ENCODE data around the gene CTBS. TPM values are rescaled to one million over a fixed set of nuclear protein-coding genes. Genes with fewer than 3 reads are reported as not detected.

The CTBS gene
- total and polyA plus RNA-seq, 2 of the 13 experiments (the other 11 are each of a cell fraction or from before 2014, with no cell fraction given) = 4.7 to 12.4 TPM

DNA sequence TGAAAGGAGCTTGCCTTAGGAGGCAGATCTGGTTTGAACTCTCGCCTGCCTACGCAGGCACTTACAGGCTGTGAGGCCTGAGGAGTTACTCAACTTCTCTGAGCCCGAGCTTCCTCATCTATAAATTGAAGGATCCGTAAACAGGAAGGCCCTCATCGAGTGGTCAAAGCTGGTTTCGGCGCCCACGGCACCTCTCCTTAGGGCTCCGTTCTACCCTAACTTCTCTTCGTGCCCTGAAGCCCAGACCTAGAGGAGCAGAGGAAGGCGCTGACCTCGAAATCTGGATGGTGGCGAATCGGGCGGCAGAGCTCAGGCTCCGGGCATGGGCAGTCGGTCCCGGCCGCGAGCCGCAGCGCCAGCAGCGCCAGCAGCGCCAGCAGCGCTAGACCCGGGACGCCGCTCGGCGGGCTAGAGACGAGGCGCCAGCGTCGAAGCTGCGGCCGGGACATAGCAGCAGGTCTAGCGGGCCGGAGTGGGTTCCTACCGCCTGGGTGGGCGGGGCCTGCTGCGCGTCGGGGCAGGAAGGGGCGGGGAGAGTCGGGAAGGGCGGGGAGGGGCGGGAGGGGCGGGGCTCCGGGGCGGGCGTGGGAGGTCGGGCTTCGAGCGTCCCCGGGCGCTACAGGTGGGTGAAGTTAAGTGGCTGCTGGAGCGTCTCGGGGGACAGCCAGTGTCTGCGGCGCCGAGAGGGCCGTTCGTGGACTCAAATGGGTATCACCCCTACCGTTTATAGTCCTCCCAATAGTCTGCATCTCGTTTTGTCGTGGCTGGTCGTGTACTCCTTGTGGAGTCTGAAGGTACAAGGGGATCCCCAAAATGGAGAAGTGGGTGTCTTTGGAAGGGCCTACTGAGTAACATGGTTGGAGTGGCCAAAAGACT lies at the start of gene CTBS (continued):
- TF ChIP-seq ZBTB8A (CRISPR knock-in tag; IDR thresholded peaks at IDR 0.05; ENCODE audit: borderline replicate concordance, low read depth) (no peak), MEIS1 (CRISPR knock-in tag; IDR thresholded peaks at IDR 0.05; ENCODE audit: borderline replicate concordance) (0 out of 2 replicates have a peak, but pooled peaks have one; percentile 14), ZNF280B (CRISPR knock-in tag; IDR thresholded peaks at IDR 0.05; ENCODE audit: borderline replicate concordance) (peak; percentile 54; the same call in 1 of the 2 replicates), ZNF34 (CRISPR knock-in tag; IDR thresholded peaks at IDR 0.05; ENCODE audit: borderline replicate concordance) (no peak), ZNF577 (CRISPR knock-in tag; IDR thresholded peaks at IDR 0.05; ENCODE audit: borderline replicate concordance, low read depth) (no peak), TARDBP (CRISPR knock-in tag; IDR thresholded peaks at IDR 0.05) (no peak), ZNF629 (CRISPR knock-in tag; conservative IDR thresholded peaks at IDR 0.05) (no peak), SOX6 (IDR thresholded peaks at IDR 0.05) (no peak), SOX6 (CRISPR knock-in tag; IDR thresholded peaks at IDR 0.05) (0 out of 2 replicates have a peak, but pooled peaks have one; percentile 16), ARID2 (CRISPR knock-in tag; IDR thresholded peaks at IDR 0.05; ENCODE audit: borderline replicate concordance) (no peak), ZFP82 (CRISPR knock-in tag; IDR thresholded peaks at IDR 0.05; ENCODE audit: borderline replicate concordance) (no peak), ADNP (CRISPR knock-in tag; IDR thresholded peaks at IDR 0.05) (no peak), ZNF280D (CRISPR knock-in tag; IDR thresholded peaks at IDR 0.05) (0 out of 2 replicates have a peak, but pooled peaks have one; percentile 47), RBFOX2 (IDR thresholded peaks at IDR 0.05; ENCODE audit: low read depth, low read length) (peak; percentile 96)
- TF ChIP-seq, protein P1, sequence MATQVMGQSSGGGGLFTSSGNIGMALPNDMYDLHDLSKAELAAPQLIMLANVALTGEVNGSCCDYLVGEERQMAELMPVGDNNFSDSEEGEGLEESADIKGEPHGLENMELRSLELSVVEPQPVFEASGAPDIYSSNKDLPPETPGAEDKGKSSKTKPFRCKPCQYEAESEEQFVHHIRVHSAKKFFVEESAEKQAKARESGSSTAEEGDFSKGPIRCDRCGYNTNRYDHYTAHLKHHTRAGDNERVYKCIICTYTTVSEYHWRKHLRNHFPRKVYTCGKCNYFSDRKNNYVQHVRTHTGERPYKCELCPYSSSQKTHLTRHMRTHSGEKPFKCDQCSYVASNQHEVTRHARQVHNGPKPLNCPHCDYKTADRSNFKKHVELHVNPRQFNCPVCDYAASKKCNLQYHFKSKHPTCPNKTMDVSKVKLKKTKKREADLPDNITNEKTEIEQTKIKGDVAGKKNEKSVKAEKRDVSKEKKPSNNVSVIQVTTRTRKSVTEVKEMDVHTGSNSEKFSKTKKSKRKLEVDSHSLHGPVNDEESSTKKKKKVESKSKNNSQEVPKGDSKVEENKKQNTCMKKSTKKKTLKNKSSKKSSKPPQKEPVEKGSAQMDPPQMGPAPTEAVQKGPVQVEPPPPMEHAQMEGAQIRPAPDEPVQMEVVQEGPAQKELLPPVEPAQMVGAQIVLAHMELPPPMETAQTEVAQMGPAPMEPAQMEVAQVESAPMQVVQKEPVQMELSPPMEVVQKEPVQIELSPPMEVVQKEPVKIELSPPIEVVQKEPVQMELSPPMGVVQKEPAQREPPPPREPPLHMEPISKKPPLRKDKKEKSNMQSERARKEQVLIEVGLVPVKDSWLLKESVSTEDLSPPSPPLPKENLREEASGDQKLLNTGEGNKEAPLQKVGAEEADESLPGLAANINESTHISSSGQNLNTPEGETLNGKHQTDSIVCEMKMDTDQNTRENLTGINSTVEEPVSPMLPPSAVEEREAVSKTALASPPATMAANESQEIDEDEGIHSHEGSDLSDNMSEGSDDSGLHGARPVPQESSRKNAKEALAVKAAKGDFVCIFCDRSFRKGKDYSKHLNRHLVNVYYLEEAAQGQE (IDR thresholded peaks at IDR 0.05; ENCODE audit: borderline replicate concordance in 1 of 2, low read depth in 1 of 2, low read length in 2 of 2) = no peak
- TF ChIP-seq, protein P2, sequence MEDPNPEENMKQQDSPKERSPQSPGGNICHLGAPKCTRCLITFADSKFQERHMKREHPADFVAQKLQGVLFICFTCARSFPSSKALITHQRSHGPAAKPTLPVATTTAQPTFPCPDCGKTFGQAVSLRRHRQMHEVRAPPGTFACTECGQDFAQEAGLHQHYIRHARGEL (CRISPR knock-in tag; IDR thresholded peaks at IDR 0.05) = no peak
- TF ChIP-seq, protein P3, sequence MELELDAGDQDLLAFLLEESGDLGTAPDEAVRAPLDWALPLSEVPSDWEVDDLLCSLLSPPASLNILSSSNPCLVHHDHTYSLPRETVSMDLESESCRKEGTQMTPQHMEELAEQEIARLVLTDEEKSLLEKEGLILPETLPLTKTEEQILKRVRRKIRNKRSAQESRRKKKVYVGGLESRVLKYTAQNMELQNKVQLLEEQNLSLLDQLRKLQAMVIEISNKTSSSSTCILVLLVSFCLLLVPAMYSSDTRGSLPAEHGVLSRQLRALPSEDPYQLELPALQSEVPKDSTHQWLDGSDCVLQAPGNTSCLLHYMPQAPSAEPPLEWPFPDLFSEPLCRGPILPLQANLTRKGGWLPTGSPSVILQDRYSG (CRISPR knock-in tag; IDR thresholded peaks at IDR 0.05) = no peak
- TF ChIP-seq, protein P4, sequence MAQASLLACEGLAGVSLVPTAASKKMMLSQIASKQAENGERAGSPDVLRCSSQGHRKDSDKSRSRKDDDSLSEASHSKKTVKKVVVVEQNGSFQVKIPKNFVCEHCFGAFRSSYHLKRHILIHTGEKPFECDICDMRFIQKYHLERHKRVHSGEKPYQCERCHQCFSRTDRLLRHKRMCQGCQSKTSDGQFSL (CRISPR knock-in tag; IDR thresholded peaks at IDR 0.05) = no peak

All from HepG2 (cell line).